ENCODE measurements around the gene NUDT19.
"Not testable (repeated sequence)": the region's sequence is repeated elsewhere in the genome, so short reads cannot be mapped to it uniquely, and the experiment has no call there.

Gene NUDT19

DNA sequence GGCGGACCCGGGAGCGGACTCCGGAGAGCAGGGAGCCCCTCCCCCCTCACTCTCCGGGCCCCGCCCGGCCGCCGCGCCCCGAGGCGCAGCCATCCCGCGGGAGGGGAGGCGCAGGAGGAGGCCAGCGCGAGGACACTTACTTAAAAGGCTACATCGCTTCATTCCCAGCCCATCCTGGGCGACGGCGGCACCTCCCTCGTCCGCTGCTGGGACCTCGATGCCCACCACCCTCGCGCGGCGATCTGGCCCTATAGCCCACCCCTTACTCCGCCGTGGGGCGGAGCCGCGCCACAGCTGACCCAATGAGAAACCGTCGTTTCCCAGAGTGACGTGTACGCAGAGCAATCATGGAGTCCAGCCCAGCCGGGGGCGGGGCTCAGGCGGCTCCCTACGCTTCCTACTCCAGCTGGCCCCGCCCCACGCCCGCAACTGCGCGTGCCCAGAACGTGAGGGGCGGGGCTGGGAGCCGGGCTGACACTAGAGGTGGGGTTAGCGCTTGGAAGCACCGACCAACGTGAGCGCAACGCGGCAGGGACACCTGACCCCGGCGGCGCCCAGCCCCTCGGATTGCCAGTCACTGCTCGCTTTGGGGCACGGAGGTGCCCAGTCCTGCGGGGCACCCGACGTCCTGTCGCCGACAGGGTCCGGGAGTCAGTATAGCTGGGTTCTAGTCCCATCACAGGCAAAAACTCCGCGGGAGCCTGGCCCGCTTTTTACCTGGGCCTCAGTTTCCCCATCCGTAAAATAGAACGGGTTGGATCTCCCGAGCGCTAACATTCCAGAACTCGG, 16.5 kb upstream of the NUDT19 start, which contains the start of gene ANKRD27:
TSS of gene ANKRD27 (minus strand) at position 250 of the 789 bp plus-strand sequence. CDS start 16,165 bp downstream, outside the sequence.
- in situ Hi-C loops (cut with MboI; ENCODE audit: low sequenced_read_pairs), result no loop called here

DNA sequence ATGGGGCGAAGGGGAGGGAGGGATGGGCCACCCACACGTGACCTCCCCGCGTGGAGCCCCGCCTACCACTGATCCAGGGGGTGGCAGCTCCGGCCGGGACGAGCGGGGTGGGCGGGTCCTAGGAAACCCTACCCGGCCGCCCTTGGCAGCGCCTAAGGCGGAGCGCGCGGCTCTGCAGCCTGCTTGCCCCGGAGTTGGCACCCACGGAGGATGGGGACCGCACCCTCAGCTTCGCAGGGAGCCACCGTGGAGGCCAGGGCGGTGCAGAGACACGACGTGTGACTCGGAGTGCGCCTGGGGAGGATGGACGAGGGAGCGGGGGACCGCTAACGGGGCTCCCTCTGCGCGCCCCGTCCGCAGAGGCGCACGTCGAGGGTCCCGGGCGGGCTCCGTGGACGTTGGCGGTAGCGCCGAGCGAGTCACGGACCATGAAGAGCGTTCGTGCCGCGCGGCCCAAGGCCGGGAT, 15.9 kb upstream of the NUDT19 start, which contains the start of gene RGS9BP:
TSS of gene RGS9BP (plus strand) at position 129 of the 466 bp plus-strand sequence. CDS start 416 bp downstream, outside the sequence.
- in situ Hi-C loops (cut with MboI; ENCODE audit: low sequenced_read_pairs), result no loop called here

DNA sequence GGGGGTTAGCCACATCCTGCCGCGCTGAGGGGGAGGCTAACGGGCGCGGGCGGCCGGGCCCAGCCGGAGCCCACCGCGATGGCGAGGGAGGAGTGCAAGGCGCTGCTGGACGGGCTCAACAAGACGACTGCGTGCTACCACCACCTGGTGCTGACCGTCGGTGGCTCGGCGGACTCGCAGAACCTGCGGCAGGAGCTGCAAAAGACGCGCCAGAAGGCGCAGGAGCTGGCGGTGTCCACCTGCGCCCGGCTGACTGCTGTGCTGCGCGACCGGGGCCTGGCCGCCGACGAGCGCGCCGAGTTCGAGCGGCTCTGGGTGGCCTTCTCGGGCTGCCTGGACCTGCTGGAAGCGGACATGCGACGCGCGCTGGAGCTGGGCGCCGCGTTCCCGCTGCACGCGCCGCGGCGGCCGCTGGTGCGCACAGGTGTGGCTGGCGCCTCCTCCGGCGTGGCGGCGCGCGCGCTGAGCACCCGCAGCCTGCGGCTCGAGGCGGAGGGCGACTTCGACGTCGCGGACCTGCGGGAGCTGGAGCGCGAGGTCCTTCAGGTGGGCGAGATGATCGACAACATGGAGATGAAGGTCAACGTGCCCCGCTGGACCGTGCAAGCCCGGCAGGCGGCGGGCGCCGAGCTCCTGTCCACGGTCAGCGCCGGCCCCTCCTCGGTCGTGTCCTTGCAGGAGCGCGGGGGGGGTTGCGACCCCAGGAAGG, 15.3 kb upstream of the NUDT19 start:
- in situ Hi-C loops (cut with MboI; ENCODE audit: low sequenced_read_pairs), result no loop called here

DNA sequence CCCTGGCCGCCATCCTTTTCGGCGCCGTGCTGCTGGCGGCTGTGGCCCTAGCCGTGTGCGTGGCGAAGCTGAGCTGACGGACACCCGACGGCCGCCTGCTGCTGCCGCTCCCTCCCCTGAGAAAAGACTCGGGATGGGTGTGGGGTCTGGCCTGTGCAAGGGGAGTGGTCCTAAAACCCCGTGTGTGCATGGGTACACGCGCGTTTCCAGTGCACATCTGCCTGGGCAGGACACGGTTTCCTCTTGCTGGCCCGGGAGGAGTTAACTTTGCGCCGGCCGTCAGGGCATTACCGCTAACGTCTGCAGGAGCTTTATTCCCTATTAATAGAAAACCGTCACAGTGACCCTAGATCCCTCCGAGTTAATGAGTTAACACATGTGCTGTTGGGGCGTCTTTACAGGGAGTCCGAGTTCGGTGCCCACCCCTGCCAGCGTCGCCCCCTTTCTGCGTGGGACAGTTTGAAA, 14.7 kb upstream of the NUDT19 start:
- in situ Hi-C loops (cut with MboI; ENCODE audit: low sequenced_read_pairs), result no loop called here

DNA sequence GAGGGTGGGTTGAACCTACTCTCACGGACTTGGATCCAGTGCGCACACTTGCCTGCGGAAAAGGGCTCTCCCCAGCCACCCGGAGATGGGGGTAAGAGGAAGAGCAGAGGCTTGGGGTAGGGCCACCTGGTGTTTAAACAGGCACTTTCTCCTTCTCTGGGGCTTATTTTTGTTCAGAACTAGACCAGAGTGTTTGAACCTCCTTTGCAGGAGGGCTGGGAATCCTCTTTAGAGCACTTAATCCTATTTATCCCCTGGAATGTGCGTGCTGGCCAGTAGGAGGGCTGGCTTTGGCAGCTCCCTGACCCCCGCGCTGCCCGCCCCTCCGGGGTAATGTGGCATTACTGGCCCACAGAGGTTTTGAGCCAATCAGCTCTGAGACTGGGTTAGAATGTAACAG, 14.0 kb upstream of the NUDT19 start:
- in situ Hi-C loops (cut with MboI; ENCODE audit: low sequenced_read_pairs), result no loop called here

DNA sequence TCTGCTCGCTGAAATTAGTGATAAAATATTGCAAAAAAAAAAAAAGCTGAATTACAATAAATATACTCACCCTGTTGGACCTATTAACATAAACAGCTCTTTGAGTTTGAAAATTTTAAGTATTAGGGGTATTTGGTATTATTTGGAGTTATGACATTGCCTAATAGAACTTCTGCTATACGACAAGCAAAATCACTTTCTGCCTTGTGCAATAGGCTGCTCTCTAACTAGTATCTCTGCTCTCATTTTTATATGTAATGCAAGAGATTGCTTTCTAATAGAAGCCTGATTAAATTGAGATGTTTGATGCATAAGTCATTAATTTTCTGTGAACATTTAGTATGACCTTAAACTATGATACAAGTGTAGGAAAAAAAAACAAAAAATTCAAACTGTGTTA, 10.6 kb upstream of the NUDT19 start:
- in situ Hi-C loops (cut with MboI; ENCODE audit: low sequenced_read_pairs), result no loop called here

DNA sequence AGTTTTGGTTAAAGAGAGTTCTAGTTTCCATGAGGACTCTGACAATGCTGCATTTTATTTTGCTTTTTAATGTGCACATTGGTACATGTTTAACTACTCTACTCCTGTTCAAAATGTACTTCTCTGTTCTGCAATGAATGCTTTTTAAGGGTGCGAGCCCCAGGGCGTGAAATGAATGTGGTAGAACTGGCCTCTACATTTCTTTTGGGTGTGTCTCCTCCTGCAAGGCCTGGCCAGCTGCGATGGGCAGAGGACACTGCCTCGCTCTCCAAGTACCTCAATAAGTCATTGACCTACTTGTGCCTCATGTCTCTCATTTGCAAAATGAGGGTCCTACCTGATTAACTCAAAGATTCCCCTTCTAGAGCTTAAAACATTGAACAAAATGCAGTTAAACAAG, 9.3 kb upstream of the NUDT19 start:
- in situ Hi-C loops (cut with MboI; ENCODE audit: low sequenced_read_pairs), result no loop called here

DNA sequence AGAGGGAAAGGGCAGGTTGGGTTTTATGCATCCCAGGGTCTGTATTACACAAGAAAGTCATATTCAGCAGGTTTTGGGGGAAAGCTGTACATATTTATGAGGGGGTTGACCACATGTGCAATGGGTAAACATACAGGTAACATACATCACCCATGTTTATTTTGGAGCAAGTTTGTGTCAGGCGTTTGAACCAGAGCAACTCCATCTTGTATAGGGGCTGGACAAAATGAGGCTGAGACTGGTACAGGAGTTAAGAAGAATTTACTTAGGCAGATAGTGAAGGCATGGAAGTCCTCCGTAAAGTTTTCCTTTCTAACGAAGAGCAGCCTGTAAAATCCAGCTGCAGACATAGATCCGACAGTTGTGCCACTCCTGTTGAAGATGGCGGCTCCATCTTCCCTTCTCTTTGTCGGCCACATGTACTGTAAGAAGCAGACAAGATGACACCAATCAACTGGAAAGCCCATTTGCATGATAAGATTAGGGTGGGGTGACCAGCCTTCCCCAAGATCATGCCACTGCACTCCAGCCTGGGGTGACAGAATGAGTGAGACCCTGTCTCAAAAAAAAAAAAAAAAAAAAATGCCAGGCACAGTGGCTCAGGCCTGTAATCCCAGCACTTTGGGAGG, 4.7 kb upstream of the NUDT19 start:
- in situ Hi-C loops (cut with MboI; ENCODE audit: low sequenced_read_pairs), result no loop called here

DNA sequence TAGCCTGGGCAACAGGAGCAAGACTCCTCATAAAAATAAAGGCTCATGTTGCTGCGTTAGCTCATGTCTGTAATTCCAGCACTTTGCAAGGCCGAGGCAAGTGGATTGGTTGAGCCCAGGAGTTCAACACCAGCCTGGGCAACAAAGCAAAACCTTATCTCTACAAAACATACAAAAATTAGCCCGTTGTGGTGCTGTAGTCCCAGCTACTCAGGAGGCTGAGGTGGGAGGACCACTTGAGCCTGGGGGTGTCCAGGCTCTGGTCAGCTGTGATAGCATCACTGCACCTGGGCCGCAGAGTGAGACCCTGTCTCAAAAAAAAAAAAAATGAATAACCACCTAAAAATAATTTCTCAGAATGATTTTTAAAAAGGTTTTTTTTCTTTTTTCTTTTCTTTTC, 3.9 kb upstream of the NUDT19 start:
- in situ Hi-C loops (cut with MboI; ENCODE audit: low sequenced_read_pairs), result no loop called here

DNA sequence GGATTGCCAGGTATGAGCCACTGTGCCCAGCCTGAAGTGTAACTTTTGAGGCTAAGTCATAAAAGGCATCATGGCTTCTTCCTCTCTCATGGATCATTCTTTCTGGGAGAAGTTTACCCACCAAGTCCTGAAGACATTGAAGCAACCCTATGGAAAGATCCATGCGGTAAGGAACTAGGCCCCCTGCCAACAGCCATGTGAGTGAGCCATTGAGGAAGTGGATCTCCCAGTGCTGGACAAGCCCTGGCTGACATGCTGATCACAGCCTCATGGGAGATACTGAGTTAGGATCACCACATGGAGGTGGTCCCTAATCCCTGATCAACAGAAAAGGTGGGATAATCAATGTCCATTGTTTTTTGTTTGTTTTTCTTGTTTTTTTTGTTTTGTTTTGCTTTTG, 3.3 kb upstream of the NUDT19 start:
- in situ Hi-C loops (cut with MboI; ENCODE audit: low sequenced_read_pairs), result no loop called here

DNA sequence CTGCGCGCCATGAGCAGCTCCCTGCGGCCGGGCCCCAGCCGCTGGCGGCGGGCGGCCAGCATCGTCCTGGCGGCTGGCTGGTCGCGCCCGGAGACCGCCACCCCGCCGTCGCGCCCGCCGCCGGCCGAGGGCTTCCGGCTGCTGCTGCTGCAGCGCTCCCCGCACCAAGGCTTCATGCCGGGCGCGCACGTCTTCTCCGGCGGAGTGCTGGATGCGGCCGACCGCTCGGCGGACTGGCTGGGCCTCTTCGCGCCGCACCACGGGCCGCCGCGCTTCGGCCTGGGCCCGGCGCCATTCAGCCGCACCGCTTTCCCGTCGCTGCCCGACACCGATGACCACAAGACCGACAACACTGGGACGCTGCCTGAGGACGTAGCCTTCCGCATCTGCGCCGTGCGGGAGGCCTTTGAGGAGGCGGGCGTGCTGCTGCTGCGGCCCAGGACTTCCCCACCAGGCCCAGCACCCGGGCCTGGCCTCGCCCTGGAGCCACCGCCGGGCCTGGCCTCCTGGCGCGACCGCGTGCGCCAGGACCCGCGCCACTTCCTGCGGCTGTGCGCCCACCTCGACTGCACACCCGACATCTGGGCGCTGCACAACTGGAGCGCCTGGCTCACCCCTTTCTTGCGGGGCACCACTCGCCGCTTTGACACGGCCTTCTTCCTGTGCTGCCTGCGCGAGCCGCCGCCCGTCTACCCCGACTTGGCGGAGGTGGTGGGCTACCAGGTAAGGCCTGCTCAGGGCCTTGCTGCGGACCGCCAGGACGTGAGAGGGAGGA, 518 bp downstream of the NUDT19 start:
- in situ Hi-C loops (cut with MboI; ENCODE audit: low sequenced_read_pairs), result no loop called here

DNA sequence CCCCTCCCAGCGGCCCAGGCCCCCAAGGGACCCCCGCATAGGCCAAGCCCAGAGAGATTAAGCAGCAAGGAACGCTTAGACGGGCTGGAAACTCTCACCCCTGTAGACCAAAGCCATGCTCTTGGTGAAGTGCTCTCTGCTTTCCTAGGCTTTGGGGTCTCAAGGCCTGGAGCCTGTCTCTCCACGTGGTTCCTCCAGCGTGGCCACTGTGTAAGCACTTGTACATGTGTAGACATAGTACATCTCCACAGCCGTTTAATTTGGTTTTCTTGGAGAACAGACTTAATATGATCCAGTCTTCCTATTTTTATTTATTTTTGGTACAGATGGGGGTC, 1.1 kb downstream of the NUDT19 start:
- in situ Hi-C loops (cut with MboI; ENCODE audit: low sequenced_read_pairs), result no loop called here

DNA sequence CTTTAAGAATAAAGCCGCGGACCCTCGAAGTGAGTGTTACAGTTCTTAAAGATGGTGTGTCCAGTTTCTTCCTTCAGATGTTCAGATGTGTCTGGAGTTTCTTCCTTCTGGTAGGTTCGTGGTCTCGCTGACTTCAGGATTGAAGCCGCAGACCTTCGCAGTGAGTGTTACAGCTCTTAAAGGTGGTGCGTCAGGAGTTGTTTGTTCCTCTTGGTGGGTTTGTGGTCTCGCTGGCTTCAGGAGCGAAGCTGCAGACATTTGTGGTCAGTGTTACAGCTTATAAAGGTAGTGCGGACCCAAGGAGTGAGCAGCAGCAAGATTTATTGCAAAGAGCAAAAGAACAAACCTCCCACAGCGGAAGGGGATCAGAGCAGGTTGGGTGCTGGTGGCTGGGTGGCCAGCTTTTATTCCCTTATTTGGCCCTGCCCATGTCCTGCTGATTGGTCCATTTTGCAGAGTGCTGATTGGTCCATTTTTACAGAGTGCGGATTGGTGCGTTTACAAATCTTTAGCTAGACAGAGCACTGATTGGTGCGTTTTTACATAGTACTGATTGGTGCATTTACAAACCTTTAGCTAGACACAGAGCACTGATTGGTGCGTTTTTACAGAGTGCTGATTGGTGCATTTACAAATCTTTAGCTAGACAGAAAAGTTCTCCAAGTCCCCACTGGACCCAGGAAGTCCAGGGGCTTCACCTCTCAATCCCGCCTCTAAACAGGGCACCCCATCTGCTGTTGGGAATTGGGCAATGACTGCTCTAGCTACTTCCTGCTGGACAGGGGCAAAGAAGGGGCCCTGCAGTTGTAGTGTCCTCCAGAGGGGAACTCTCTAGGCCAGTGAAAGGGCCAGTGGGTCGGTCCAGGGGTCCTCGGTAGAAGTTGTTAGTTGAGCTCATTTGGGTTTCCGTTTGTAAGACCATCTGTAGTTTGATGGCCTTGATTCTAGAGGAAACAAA, 1.8 kb downstream of the NUDT19 start:
- in situ Hi-C loops (cut with MboI; ENCODE audit: low sequenced_read_pairs), result not testable (repeated sequence)

DNA sequence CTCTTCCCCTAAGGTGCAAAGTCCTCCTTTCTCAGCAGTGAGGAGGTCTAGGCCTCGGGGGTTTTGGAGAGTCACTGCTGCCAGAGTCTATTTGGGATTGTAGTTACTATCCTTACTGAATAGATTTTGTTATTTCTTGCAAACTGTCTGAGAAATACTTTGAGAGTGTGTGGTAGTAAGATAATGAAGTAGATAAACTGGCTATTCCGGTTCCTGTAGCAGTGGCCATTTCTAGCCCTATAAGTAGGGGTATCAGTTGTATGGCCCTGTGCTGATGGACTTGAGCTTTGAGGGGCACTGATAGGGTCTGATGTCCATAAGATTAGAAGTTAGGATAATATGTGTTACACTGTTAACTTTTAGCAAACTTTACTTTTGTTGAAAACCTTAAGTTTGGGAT, 2.7 kb downstream of the NUDT19 start:
- in situ Hi-C loops (cut with MboI; ENCODE audit: low sequenced_read_pairs), result not testable (repeated sequence)

DNA sequence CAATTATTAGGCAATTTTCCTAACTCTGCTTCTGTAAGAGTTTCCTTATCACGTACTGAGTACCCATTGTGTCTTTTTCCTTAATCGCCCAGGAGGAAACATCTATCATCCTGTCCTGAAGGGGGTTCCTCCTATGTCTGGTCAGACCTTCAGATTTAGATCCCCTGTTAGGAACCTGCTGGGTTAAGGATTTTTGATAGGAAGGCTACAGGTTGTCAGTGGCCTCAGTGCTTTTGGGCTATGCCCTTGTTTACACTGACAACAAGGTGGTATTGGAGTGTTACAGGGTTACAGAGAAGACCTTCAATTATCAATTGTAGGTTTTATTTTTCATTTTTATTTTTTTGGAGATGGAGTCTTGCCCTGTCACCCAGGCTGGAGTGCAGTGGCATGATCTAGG, 3.2 kb downstream of the NUDT19 start:
- in situ Hi-C loops (cut with MboI; ENCODE audit: low sequenced_read_pairs), result not testable (repeated sequence)

DNA sequence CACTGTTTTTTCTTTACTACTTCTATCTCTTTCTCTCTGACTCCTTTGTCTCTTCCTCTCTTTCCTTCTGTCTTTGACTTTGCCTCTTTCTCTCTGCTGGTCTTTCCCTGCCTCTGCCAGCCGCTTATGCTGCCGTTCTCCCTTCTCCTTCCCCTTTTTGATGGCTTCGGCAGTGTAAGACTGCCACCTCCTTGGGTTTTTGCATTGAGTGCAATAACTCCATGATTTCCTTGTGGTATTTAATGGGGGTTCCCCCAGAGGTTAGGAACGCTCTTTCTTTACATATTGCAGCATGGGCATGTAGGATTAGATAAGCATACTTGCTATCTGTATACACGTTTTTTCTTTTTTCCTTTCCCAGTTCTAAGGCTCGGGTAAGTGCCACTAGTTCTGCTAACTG, 3.9 kb downstream of the NUDT19 start:
- in situ Hi-C loops (cut with MboI; ENCODE audit: low sequenced_read_pairs), result not testable (repeated sequence)

DNA sequence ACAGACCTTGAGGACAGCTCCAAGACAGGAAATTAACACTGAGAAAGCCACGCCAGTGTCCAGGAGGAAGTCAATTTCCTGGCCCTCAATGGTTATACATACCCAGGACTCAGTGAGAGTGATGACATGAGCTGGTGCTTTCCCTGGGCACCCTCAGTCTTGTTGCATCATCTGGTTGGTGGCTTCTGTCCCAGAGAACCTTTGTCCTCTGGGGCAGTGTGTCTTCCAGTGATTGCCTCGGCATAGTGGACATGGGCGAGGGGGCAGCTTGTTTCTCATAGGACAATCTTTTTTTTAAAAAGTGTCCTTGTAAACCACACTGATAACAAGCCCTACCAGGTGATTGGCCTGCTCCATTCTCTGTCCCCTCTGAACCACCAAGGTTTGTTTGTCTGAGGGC, 5.2 kb downstream of the NUDT19 start:
- in situ Hi-C loops (cut with MboI; ENCODE audit: low sequenced_read_pairs), result not testable (repeated sequence)

DNA sequence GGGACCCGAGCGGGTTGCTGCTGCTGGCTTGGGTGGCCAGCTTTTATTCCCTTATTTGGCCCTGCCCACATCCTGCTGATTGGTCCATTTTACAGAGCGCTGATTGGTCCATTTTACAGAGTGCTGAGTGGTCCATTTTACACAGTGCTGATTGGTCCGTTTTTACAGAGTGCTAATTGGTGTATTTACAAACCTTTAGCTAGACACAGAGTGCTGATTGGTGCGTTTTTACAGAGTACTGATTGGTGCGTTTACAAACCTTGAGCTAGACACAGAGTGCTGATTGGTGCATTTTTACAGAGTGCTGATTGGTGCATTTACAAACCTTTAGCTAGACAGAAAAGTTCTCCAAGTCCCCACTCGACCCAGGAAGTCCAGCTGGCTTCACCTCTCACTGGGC, 8.5 kb downstream of the NUDT19 start:
- in situ Hi-C loops (cut with MboI; ENCODE audit: low sequenced_read_pairs), result not testable (repeated sequence)

DNA sequence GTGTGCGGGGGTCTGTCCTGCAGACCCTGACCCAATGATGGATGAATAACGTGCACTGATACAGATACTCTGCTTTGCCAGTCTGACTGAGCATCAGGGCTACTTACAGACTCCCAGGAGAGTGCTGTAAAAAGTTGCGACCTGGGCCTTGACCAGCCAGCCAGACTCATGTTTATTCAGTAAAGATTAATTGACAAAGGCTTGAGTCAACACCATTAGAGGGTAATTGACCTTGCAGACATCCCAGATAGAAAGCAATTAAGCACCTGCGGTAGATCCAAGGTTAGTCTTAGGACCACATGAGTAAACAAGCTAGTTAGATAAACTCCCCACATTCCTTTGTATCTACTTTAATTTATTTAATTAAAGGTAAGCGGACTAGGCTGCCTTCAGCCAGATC, 10.4 kb downstream of the NUDT19 start:
- in situ Hi-C loops (cut with MboI; ENCODE audit: low sequenced_read_pairs), result no loop called here

DNA sequence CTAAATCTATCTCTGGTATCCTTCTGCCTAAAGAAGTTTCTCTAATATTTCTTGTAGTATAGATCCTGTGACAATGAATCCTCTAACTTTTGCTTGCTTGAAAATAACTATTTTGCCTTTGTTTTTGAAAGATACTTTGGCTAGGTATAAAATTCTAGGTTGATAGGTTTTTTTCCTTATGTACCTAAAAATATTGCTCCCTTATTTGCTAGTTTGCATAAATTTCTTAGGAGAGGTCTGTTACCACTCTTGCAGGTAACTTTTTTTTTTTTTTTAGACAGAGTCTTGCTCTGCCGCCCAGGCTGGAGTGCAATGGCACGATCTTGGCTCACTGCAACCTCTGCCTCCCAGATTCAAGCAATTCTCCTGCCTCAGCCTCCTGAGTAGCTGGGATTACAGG, 12.4 kb downstream of the NUDT19 start:
- in situ Hi-C loops (cut with MboI; ENCODE audit: low sequenced_read_pairs), result not testable (repeated sequence)
